Neural progenitor cell (in vitro differentiated cells): Measurements from ENCODE around the gene LIPT2. TPM values are rescaled to one million over a fixed set of nuclear protein-coding genes. Genes with fewer than 3 reads are reported as not detected.

ENCODE experiments used
- DNase-seq: peaks from one replicate; pipeline ENCODE4 v3.0.0-alpha.2; 2016; ENCODE audit warnings: low spot score
- H2AFZ ChIP-seq: fragments of 200-600 bp; sonication (generic); replicated peaks from 2 replicates; pipeline ENCODE4 v1.6.1; 2016; ENCODE audit warnings: antibody characterized with exemption
- H3F3A ChIP-seq: fragments of 200-600 bp; sonication (generic); 2 replicates; pipeline ENCODE4 v1.6.1; 2016; ENCODE audit warnings: antibody characterized with exemption, low read depth
- H3K27ac ChIP-seq: fragments of 200-600 bp; sonication (generic); 2 replicates; pipeline ENCODE4 v1.5.1; 2016; ENCODE audit warnings: mild to moderate bottlenecking
- H3K27me3 ChIP-seq: fragments of 200-600 bp; sonication (generic); 2 replicates; pipeline ENCODE4 v1.6.1; 2016; ENCODE audit warnings: mild to moderate bottlenecking, moderate library complexity
- H3K36me3 ChIP-seq: fragments of 200-600 bp; sonication (generic); 2 replicates; pipeline ENCODE4 v1.5.1; 2016
- H3K4me1 ChIP-seq: fragments of 200-600 bp; sonication (generic); 2 replicates; pipeline ENCODE4 v1.6.1; 2016; ENCODE audit warnings: mixed run types
- H3K4me2 ChIP-seq: fragments of 200-600 bp; sonication (generic); 2 replicates; pipeline ENCODE4 v1.6.1; 2016
- H3K4me3 ChIP-seq: fragments of 200-600 bp; sonication (generic); 2 replicates; pipeline ENCODE4 v1.5.1; 2016
- H3K79me2 ChIP-seq: fragments of 200-600 bp; sonication (generic); 2 replicates; pipeline ENCODE4 v1.6.1; 2016; ENCODE audit warnings: low read depth
- H3K9ac ChIP-seq: fragments of 200-600 bp; sonication (generic); 2 replicates; pipeline ENCODE4 v1.6.1; 2016
- H3K9me3 ChIP-seq: fragments of 200-600 bp; sonication (generic); 2 replicates; pipeline ENCODE4 v1.5.1; 2016; ENCODE audit warnings: low read depth
- H4K20me1 ChIP-seq: fragments of 200-600 bp; sonication (generic); 2 replicates; pipeline ENCODE4 v1.6.1; 2016; ENCODE audit warnings: low read depth
- H3K27ac Mint-ChIP-seq: 3 replicates; pipeline ENCODE4 v1.8.0; 2021; ENCODE audit warnings: mixed read lengths
- H3K27me3 Mint-ChIP-seq: 2 replicates; pipeline ENCODE4 v1.8.0; 2022; ENCODE audit warnings: low read depth, mild to moderate bottlenecking, inconsistent platforms, moderate library complexity, mixed read lengths; ENCODE audit not compliant: insufficient read depth
- H3K36me3 Mint-ChIP-seq: 3 replicates; pipeline ENCODE4 v1.8.0; 2021; ENCODE audit warnings: mixed read lengths
- H3K4me1 Mint-ChIP-seq: 3 replicates; pipeline ENCODE4 v1.8.0; 2021; ENCODE audit warnings: mixed read lengths
- H3K4me3 Mint-ChIP-seq: 3 replicates; pipeline ENCODE4 v1.8.0; 2021; ENCODE audit warnings: mild to moderate bottlenecking, moderate library complexity, mixed read lengths
- H3K9me3 Mint-ChIP-seq: 3 replicates; pipeline ENCODE4 v1.8.0; 2020; ENCODE audit warnings: mixed read lengths
- EZH2 ChIP-seq: fragments of 200-600 bp; sonication (generic); IDR thresholded peaks from 2 replicates; pipeline ENCODE4 v1.6.1; 2017; ENCODE audit warnings: antibody characterized with exemption, mild to moderate bottlenecking, moderate library complexity
- EZH2phosphoT487 ChIP-seq: fragments of 200-600 bp; sonication (generic); IDR thresholded peaks from 2 replicates; pipeline ENCODE4 v1.6.1; 2017; ENCODE audit warnings: antibody characterized with exemption
- total RNA-seq: library from RNA; depleted of rRNA; stranded (reverse); fragments of >200 nt; gene quantifications from 2 replicates; pipeline ENCODE4 v1.2.3, GENCODE V29; 2015; ENCODE audit warnings: low replicate concordance
- TF ChIP-seq, protein P1 (sequence below): fragments of 200-600 bp; sonication (generic); IDR thresholded peaks from 2 replicates; pipeline ENCODE4 v1.5.1; 2017; ENCODE audit warnings: antibody characterized with exemption, mild to moderate bottlenecking

LIPT2 gene
- total RNA-seq, 1 donor from 2014 or later, result 16.9 TPM

DNA sequence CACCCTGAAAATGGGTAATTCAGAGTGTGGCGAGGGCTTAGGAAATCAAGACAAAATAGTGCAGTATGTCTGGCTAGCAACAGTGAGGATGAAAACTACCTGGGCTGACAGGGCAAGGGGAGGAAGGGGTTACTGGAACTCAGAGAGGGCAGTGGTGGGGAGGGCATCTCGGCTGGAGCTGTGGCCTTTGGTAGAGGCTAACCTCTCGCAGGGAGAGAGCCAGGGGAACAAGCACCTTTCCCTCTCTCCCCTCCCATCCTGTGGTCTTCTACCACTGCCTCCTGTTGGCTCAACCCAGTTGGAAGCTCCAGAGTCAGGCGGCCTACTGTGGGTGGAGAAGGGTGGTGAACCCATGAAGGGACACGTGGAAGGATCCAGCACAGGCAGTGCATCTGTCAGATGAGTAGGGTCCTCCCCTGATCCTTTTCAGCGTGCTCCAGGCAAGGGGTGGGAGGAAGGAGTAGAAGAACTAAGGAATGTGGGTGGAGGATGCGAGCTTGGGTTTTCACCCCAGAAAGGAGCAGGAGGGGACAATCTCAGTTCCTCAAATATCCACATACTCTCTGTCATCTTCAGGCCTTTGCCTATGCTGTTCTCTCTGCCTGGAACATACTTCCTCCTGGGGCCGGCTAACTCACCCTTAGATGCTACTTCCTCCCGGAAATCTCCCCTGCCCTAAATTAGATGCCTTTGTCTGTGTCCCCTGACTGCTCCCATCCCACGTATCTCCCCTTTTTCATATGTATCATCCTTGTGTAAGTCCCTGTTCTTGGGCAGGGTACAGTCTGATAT lies 19.9 kb downstream of the LIPT2 start:
- TF ChIP-seq EZH2phosphoT487, result no peak
- no peak for TF ChIP-seq EZH2
- TF ChIP-seq, protein P1, sequence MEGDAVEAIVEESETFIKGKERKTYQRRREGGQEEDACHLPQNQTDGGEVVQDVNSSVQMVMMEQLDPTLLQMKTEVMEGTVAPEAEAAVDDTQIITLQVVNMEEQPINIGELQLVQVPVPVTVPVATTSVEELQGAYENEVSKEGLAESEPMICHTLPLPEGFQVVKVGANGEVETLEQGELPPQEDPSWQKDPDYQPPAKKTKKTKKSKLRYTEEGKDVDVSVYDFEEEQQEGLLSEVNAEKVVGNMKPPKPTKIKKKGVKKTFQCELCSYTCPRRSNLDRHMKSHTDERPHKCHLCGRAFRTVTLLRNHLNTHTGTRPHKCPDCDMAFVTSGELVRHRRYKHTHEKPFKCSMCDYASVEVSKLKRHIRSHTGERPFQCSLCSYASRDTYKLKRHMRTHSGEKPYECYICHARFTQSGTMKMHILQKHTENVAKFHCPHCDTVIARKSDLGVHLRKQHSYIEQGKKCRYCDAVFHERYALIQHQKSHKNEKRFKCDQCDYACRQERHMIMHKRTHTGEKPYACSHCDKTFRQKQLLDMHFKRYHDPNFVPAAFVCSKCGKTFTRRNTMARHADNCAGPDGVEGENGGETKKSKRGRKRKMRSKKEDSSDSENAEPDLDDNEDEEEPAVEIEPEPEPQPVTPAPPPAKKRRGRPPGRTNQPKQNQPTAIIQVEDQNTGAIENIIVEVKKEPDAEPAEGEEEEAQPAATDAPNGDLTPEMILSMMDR, result no peak
- H3K79me2 ChIP-seq, result no peaks in the 10 kb centered on the region
- Mint-ChIP-seq H3K4me1 (peaks cover 2% of the 10 kb centered on the region), H3K9me3 (no peaks in the 10 kb centered on the region), H3K27ac (no peak overlapping the region), H3K27me3 (no peaks in the 10 kb centered on the region), H3K4me3 (no peak overlapping the region), H3K36me3 (no peaks in the 10 kb centered on the region)
- no peak overlapping the region for H3K4me2 ChIP-seq
- no peak overlapping the region for H2AFZ ChIP-seq
- DNase-seq, result no peak
- H3K9ac ChIP-seq, result no peak overlapping the region
- no peaks in the 10 kb centered on the region for H3F3A ChIP-seq
- H3K9me3 ChIP-seq, result no peaks in the 10 kb centered on the region
- H4K20me1 ChIP-seq, result no peaks in the 10 kb centered on the region
- H3K27ac ChIP-seq, result no peak overlapping the region
- H3K27me3 ChIP-seq, result peaks cover 4% of the 10 kb centered on the region
- no peaks in the 10 kb centered on the region for H3K36me3 ChIP-seq
- no peaks in the 10 kb centered on the region for H3K4me1 ChIP-seq
- no peak overlapping the region for H3K4me3 ChIP-seq

DNA sequence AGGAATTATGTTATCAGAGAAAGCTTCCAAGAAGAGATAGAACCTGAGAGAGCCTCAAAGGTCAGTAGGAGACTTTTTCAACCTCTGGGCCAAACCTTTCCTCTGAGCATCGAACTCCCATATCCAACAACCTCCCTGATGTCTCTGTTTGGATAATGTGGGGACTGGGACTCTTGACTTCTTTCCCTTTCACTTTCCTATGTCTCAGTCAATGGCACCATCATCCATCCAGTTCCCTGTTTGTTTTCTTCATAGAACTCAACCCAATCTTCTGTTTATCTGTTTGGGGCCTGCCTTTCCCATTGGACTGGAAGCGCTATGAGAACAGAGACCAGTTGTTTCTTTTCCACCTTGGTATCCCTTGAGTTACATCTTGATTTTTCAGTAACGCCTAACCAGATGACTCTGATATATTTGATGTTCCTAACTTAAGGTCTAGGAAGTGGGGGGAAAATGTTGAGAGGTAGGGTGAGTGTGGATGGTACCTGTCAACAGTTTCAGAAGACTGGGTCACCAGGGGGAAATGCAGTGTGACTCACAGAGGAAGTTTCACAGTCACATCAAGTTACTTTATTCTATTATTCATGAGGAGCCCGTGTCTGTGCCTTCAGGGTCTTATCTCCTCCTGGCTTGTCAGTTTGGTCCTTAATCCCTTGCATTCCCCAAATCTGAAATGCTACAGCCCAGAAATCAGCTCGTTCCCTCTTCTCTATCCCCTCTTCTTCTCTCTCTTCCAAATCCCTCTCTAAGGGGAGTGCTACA lies 21.7 kb downstream of the LIPT2 start:
- H3K9me3 Mint-ChIP-seq, result no peaks in the 10 kb centered on the region
- H3K79me2 ChIP-seq, result no peaks in the 10 kb centered on the region
- TF ChIP-seq, protein P1, result no peak
- TF ChIP-seq EZH2, result no peak
- TF ChIP-seq EZH2phosphoT487, result no peak
- H3K4me1 ChIP-seq, result peaks cover 14% of the 10 kb centered on the region
- DNase-seq, result no peak
- no peaks in the 10 kb centered on the region for H3K36me3 ChIP-seq
- no peaks in the 10 kb centered on the region for H3F3A ChIP-seq
- H3K4me3 Mint-ChIP-seq, result no peak overlapping the region
- no peaks in the 10 kb centered on the region for H4K20me1 ChIP-seq
- H3K27ac ChIP-seq, result no peak overlapping the region
- no peak overlapping the region for H3K4me3 ChIP-seq
- no peak overlapping the region for H3K27ac Mint-ChIP-seq
- H2AFZ ChIP-seq, result no peak overlapping the region
- H3K36me3 Mint-ChIP-seq, result no peaks in the 10 kb centered on the region
- H3K27me3 ChIP-seq, result peaks cover 15% of the 10 kb centered on the region
- peaks cover 2% of the 10 kb centered on the region for H3K27me3 Mint-ChIP-seq
- no peak overlapping the region for H3K4me2 ChIP-seq
- no peaks in the 10 kb centered on the region for H3K9me3 ChIP-seq
- no peak overlapping the region for H3K9ac ChIP-seq
- H3K4me1 Mint-ChIP-seq, result peaks cover 13% of the 10 kb centered on the region

DNA sequence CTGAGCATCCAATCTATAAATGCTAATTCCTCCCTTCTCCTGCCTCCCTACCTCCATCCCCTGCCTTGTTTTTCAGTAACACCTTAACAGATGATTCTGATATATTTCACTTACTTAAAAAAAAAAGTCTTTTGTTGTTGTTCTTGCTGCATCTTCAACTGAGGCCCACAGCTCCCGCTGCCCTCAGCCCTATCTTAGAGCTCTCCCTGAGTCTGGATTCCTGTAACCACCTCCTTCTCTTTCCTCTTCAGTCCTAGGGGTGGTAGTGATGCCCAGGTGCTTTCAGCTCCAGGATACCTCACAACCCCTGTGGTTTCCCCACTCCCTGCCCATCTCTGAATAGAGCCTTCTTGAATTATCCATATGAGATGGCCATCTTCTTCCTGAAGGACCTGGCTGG lies 22.5 kb downstream of the LIPT2 start:
- Histone ChIP-seq H3K27ac (no peak overlapping the region), H4K20me1 (no peaks in the 10 kb centered on the region), H3K9ac (no peak overlapping the region), H2AFZ (no peak overlapping the region), H3K4me2 (no peak overlapping the region), H3K9me3 (no peaks in the 10 kb centered on the region), H3K36me3 (no peaks in the 10 kb centered on the region), H3K4me1 (peaks cover 15% of the 10 kb centered on the region), H3K79me2 (no peaks in the 10 kb centered on the region), H3K4me3 (no peak overlapping the region), H3K27me3 (peaks cover 23% of the 10 kb centered on the region), H3F3A (no peaks in the 10 kb centered on the region)
- no peak overlapping the region for H3K4me3 Mint-ChIP-seq
- peaks cover 13% of the 10 kb centered on the region for H3K4me1 Mint-ChIP-seq
- no peaks in the 10 kb centered on the region for H3K9me3 Mint-ChIP-seq
- no peaks in the 10 kb centered on the region for H3K36me3 Mint-ChIP-seq
- H3K27ac Mint-ChIP-seq, result peak overlapping the region; percentile 72
- no peak for DNase-seq
- H3K27me3 Mint-ChIP-seq, result peaks cover 2% of the 10 kb centered on the region
- no peak for TF ChIP-seq EZH2
- TF ChIP-seq, protein P1, result no peak
- TF ChIP-seq EZH2phosphoT487, result no peak
